IMR-90 (cell line): Measurements from ENCODE around the gene HAAO. TPM values are rescaled to one million over a fixed set of nuclear protein-coding genes. Genes with fewer than 3 reads are reported as not detected.

ENCODE experiments used
- ATAC-seq: fragments of 200-7000 bp; cut with Tn5 transposase; 2 replicates; pipeline ENCODE4 v1.9.1; 2020; ENCODE audit warnings: low read depth, mild to moderate bottlenecking, moderate library complexity
- BruUV-seq: library from RNA; stranded (reverse); fragments of 400-500 nt; replicated peaks from 2 replicates; lab custom pipeline; 2021; lab: Mats Ljungman, UMichigan
- CTCF ChIA-PET: fragments of 300-600 bp; formaldehyde crosslinking; extraction: SDS; loops from one replicate; lab custom pipeline; 2021; ENCODE audit warnings: antibody characterized with exemption; lab: Yijun Ruan, JAX
- POLR2A ChIA-PET: fragments of 300-600 bp; sonication (Branson Sonifier 250); formaldehyde crosslinking; loops from one replicate; lab custom pipeline; 2022; ENCODE audit warnings: antibody characterized with exemption; ENCODE audit not compliant: unreplicated experiment; lab: Charles Lee
- DNase-seq: peaks from one replicate; pipeline ENCODE4 v3.0.0; 2013
- H2AFZ ChIP-seq: replicated peaks from 2 replicates; pipeline ENCODE3; 2013; ENCODE audit warnings: low read length, mild to moderate bottlenecking; ENCODE audit not compliant: poor library complexity
- H2AK5ac ChIP-seq: 2 replicates; pipeline ENCODE4 v1.6.1; 2013; ENCODE audit warnings: low read depth, low read length, inconsistent platforms
- H2AK9ac ChIP-seq: replicated peaks from 2 replicates; pipeline ENCODE3; 2013; ENCODE audit warnings: mild to moderate bottlenecking, low read depth, low read length, moderate library complexity; ENCODE audit not compliant: poor library complexity
- H2BK120ac ChIP-seq: 2 replicates; pipeline ENCODE4 v1.6.1; 2013; ENCODE audit warnings: low read depth, low read length, inconsistent platforms
- H2BK15ac ChIP-seq: 3 replicates; pipeline ENCODE4 v1.6.1; 2013; ENCODE audit warnings: low read depth, low read length, inconsistent platforms
- H2BK20ac ChIP-seq: 2 replicates; pipeline ENCODE4 v1.6.1; 2013; ENCODE audit warnings: low read depth, mild to moderate bottlenecking, inconsistent platforms, low read length, moderate library complexity
- H2BK5ac ChIP-seq: 2 replicates; pipeline ENCODE4 v1.6.1; 2013; ENCODE audit warnings: mild to moderate bottlenecking, low read depth, low read length, inconsistent platforms; ENCODE audit not compliant: poor library complexity, severe bottlenecking
- H3K14ac ChIP-seq: replicated peaks from 2 replicates; pipeline ENCODE4 v1.6.1; 2013; ENCODE audit warnings: low read depth, low read length, inconsistent platforms
- H3K18ac ChIP-seq: 2 replicates; pipeline ENCODE4 v1.6.1; 2013; ENCODE audit warnings: low read depth, low read length, control low read depth
- H3K23ac ChIP-seq: 2 replicates; pipeline ENCODE4 v1.6.1; 2013; ENCODE audit warnings: low read depth, low read length, inconsistent platforms
- H3K27ac ChIP-seq: 2 replicates; pipeline ENCODE4 v1.5.1; 2013; ENCODE audit warnings: mild to moderate bottlenecking, control low read depth, low read length; ENCODE audit not compliant: insufficient read depth
- H3K27me3 ChIP-seq: 2 replicates; pipeline ENCODE4 v1.6.1; 2013; ENCODE audit warnings: low read length; ENCODE audit not compliant: control insufficient read depth, insufficient read depth
- H3K36me3 ChIP-seq: 2 replicates; pipeline ENCODE4 v1.6.1; 2013; ENCODE audit warnings: low read length, mixed read lengths; ENCODE audit not compliant: control insufficient read depth, insufficient read depth
- H3K4ac ChIP-seq: 2 replicates; pipeline ENCODE4 v1.6.1; 2013; ENCODE audit warnings: low read depth, low read length, inconsistent platforms
- H3K4me1 ChIP-seq: 2 replicates; pipeline ENCODE4 v1.6.1; 2013; ENCODE audit warnings: low read length, mixed read lengths; ENCODE audit not compliant: control insufficient read depth, insufficient read depth
- H3K4me2 ChIP-seq: 2 replicates; pipeline ENCODE4 v1.6.1; 2013; ENCODE audit warnings: low read depth, mild to moderate bottlenecking, control low read depth, low read length, moderate library complexity
- H3K4me3 ChIP-seq: 2 replicates; pipeline ENCODE4 v1.5.1; 2013; ENCODE audit warnings: low read depth, mild to moderate bottlenecking, control low read depth, low read length, moderate library complexity; ENCODE audit not compliant: insufficient read depth
- H3K56ac ChIP-seq: 2 replicates; pipeline ENCODE4 v1.6.1; 2013; ENCODE audit warnings: low read length, inconsistent platforms; ENCODE audit not compliant: insufficient read depth; ENCODE audit errors: extremely low read depth
- H3K79me1 ChIP-seq, 2 experiments: 2 replicates each; pipeline ENCODE4 v1.6.1; 2013; ENCODE audit warnings: low read length in 2 of 2, inconsistent platforms in 1 of 2, low read depth in 1 of 2
- H3K9ac ChIP-seq: 2 replicates; pipeline ENCODE4 v1.6.1; 2013; ENCODE audit warnings: low read depth, low read length, control low read depth
- H3K9me1 ChIP-seq: 2 replicates; pipeline ENCODE4 v1.6.1; 2013; ENCODE audit warnings: low read length, inconsistent platforms; ENCODE audit not compliant: insufficient read depth
- H3K9me3 ChIP-seq: 2 replicates; pipeline ENCODE4 v1.6.1; 2013; ENCODE audit warnings: low read length; ENCODE audit not compliant: control insufficient read depth, insufficient read depth
- H4K20me1 ChIP-seq: 2 replicates; pipeline ENCODE4 v1.6.1; 2013; ENCODE audit warnings: low read length, inconsistent platforms; ENCODE audit not compliant: insufficient read depth
- H4K5ac ChIP-seq: 2 replicates; pipeline ENCODE4 v1.6.1; 2013; ENCODE audit warnings: mild to moderate bottlenecking, low read depth, low read length, control low read depth
- H4K8ac ChIP-seq, 2 experiments: 2 replicates each; pipeline ENCODE4 v1.6.1; 2013; ENCODE audit warnings: low read depth in 2 of 2, low read length in 2 of 2, control low read depth in 1 of 2, inconsistent platforms in 1 of 2
- H4K91ac ChIP-seq: 2 replicates; pipeline ENCODE4 v1.6.1; 2013; ENCODE audit warnings: low read depth, low read length, inconsistent platforms; ENCODE audit not compliant: insufficient read depth
- BHLHE40 ChIP-seq: fragments of 150-350 bp; IDR thresholded peaks from 2 replicates; pipeline ENCODE4 v1.6.1; 2016; ENCODE audit warnings: mild to moderate bottlenecking, low read depth, low read length
- CEBPB ChIP-seq: IDR thresholded peaks from 2 replicates; pipeline ENCODE4 v1.6.1; 2012; ENCODE audit warnings: low read depth, low read length, improper control_type of control experiment
- CHD1 ChIP-seq: IDR thresholded peaks from 2 replicates; pipeline ENCODE4 v1.6.1; 2012; ENCODE audit warnings: low read depth, low read length, improper control_type of control experiment
- CTCF ChIP-seq: conservative IDR thresholded peaks from 2 replicates; pipeline ENCODE4 v1.5.1; 2012; ENCODE audit warnings: mild to moderate bottlenecking, low read depth, low read length, improper control_type of control experiment
- ELK1 ChIP-seq: fragments of 150-350 bp; IDR thresholded peaks from 2 replicates; pipeline ENCODE4 v1.6.1; 2016; ENCODE audit warnings: low read depth, mild to moderate bottlenecking, low read length, moderate library complexity, borderline replicate concordance
- FOS ChIP-seq: fragments of 150-350 bp; IDR thresholded peaks from 2 replicates; pipeline ENCODE4 v1.6.1; 2016; ENCODE audit warnings: low read depth, low read length
- MAFK ChIP-seq: IDR thresholded peaks from 2 replicates; pipeline ENCODE4 v1.6.1; 2012; ENCODE audit warnings: low read depth, low read length, improper control_type of control experiment
- MAZ ChIP-seq: IDR thresholded peaks from 2 replicates; pipeline ENCODE4 v1.6.1; 2012; ENCODE audit warnings: low read depth, mild to moderate bottlenecking, low read length, improper control_type of control experiment, moderate library complexity, borderline replicate concordance
- MXI1 ChIP-seq: IDR thresholded peaks from 2 replicates; pipeline ENCODE4 v1.6.1; 2012; ENCODE audit warnings: low read depth, mild to moderate bottlenecking, low read length, moderate library complexity, borderline replicate concordance
- NFE2L2 ChIP-seq: fragments of 150-350 bp; IDR thresholded peaks from 2 replicates; pipeline ENCODE4 v1.6.1; 2016; ENCODE audit warnings: low read depth, mild to moderate bottlenecking, low read length
- POLR2A ChIP-seq: IDR thresholded peaks from 2 replicates; pipeline ENCODE4 v1.6.1; 2012; ENCODE audit warnings: mild to moderate bottlenecking, low read depth, low read length
- RAD21 ChIP-seq: IDR thresholded peaks from 2 replicates; pipeline ENCODE4 v1.6.1; 2012; ENCODE audit warnings: low read length, improper control_type of control experiment
- RCOR1 ChIP-seq: IDR thresholded peaks from 2 replicates; pipeline ENCODE4 v1.6.1; 2012; ENCODE audit warnings: mild to moderate bottlenecking, low read length, improper control_type of control experiment; ENCODE audit not compliant: insufficient replicate concordance
- RFX5 ChIP-seq: IDR thresholded peaks from 2 replicates; pipeline ENCODE4 v1.8.0; 2012; ENCODE audit warnings: low read depth, mild to moderate bottlenecking, low read length, moderate library complexity
- SMC3 ChIP-seq: fragments of 150-350 bp; IDR thresholded peaks from 2 replicates; pipeline ENCODE4 v1.6.1; 2016; ENCODE audit warnings: low read depth, mild to moderate bottlenecking, antibody characterized with exemption, low read length, moderate library complexity
- USF2 ChIP-seq: fragments of 150-350 bp; IDR thresholded peaks from 2 replicates; pipeline ENCODE4 v1.6.1; 2017; ENCODE audit warnings: mild to moderate bottlenecking, antibody characterized with exemption, low read length, low read depth
- WGBS, 2 experiments: methylation state at CpG; one replicate each; pipeline versions ENCODE4 v1.1.5 to v1.1.7; 2013; ENCODE audit warnings: missing lambda C conversion rate in 2 of 2; ENCODE audit not compliant: insufficient read length in 1 of 2; ENCODE audit errors: extremely low coverage in 2 of 2; 5-methylcytosine and 5-hydroxymethylcytosine counted together
- dilution Hi-C: fragments of 300-500 bp; cut with HindIII; formaldehyde crosslinking; loops from one replicate; pipeline ENCODE4 v1.14.3; 2018; ENCODE audit warnings: low sequenced_read_pairs; ENCODE audit not compliant: unreplicated experiment
- in situ Hi-C: fragments of 300-500 bp; cut with MboI; formaldehyde crosslinking; loops from 3 replicates; pipeline ENCODE4 v1.14.3; 2019; ENCODE audit warnings: low sequenced_read_pairs, inconsistent platforms, mixed read lengths
- intact Hi-C: fragments of 100-400 bp; cut with micrococcal nuclease; formaldehyde crosslinking; loops from 2 replicates; pipeline ENCODE4 v1.10.0; 2022
- polyA plus RNA-seq, 3 experiments: library from polyadenylated mRNA; depleted of rRNA; stranded (reverse); fragments of >200 nt; gene quantifications; 2 replicates each; pipeline ENCODE4 v1.2.3, GENCODE V29; 2012; ENCODE audit warnings: low replicate concordance in 1 of 3
- total RNA-seq: library from RNA; depleted of rRNA; stranded (reverse); fragments of >200 nt; gene quantifications from 2 replicates; pipeline ENCODE4 v1.2.3, GENCODE V29; 2012

Gene HAAO
- total and polyA plus RNA-seq, 2 of the 4 experiments (the other 2 are of a cell fraction), result 0.05 to 0.18 TPM

- Histone ChIP-seq H3K79me1 (no peaks in the 10 kb centered on the region), H3K9me3 (no peaks in the 10 kb centered on the region), H2BK20ac (no peak overlapping the region), H3K4me3 (no peak overlapping the region), H3K9me1 (no peaks in the 10 kb centered on the region), H3K23ac (no peak overlapping the region), H3K56ac (no peak overlapping the region), H4K91ac (no peak overlapping the region), H2BK5ac (no peak overlapping the region), H3K14ac (no peak overlapping the region), H3K4me1 (no peaks in the 10 kb centered on the region), H2AFZ (no peak overlapping the region), H2AK5ac (no peak overlapping the region), H2AK9ac (no peak overlapping the region), H3K4ac (no peak overlapping the region), H3K36me3 (peaks cover 3% of the 10 kb centered on the region; the same call in 1 of the 2 replicates), H3K18ac (no peak overlapping the region), H2BK120ac (no peak overlapping the region), H3K9ac (no peak overlapping the region), H4K20me1 (no peaks in the 10 kb centered on the region), H3K4me2 (no peak overlapping the region), H3K27me3 (no peaks in the 10 kb centered on the region), H4K8ac (no peak overlapping the region), H3K27ac (no peak overlapping the region), H2BK15ac (no peak overlapping the region), H4K5ac (no peak overlapping the region)
- in situ Hi-C loops, result no loop called here
- DNase-seq (no peak), ATAC-seq (no peak)
- no TSS peak for BruUV-seq
- TF ChIP-seq CTCF (no peak), MXI1 (no peak), RCOR1 (no peak), BHLHE40 (no peak), CHD1 (no peak), RFX5 (no peak), USF2 (no peak), CEBPB (no peak), FOS (no peak), ELK1 (no peak), RAD21 (no peak), MAZ (no peak), SMC3 (no peak), NFE2L2 (no peak), MAFK (no peak), POLR2A (no peak)
- CTCF ChIA-PET, result interaction anchor here (1.0 kb wide), 1 partner anchor 11 kb away, joined by 3 read pairs; no protein-coding TSS in a partner anchor
- intact Hi-C loops, result no loop called here
- WGBS, 2 experiments, result 67% methylated on average over 1 of the region's 3 CpGs; no CpG with 5 or more reads in 1 of the 2 experiments
- POLR2A ChIA-PET, result no interaction called here
- dilution Hi-C loops, result no loop called here
Observed at GRCh38 chr2:42741140-42741539, 51.2 kb downstream of the HAAO start.
